ENCODE data around the gene UBE2K.

- TF ChIP-seq, protein P1, sequence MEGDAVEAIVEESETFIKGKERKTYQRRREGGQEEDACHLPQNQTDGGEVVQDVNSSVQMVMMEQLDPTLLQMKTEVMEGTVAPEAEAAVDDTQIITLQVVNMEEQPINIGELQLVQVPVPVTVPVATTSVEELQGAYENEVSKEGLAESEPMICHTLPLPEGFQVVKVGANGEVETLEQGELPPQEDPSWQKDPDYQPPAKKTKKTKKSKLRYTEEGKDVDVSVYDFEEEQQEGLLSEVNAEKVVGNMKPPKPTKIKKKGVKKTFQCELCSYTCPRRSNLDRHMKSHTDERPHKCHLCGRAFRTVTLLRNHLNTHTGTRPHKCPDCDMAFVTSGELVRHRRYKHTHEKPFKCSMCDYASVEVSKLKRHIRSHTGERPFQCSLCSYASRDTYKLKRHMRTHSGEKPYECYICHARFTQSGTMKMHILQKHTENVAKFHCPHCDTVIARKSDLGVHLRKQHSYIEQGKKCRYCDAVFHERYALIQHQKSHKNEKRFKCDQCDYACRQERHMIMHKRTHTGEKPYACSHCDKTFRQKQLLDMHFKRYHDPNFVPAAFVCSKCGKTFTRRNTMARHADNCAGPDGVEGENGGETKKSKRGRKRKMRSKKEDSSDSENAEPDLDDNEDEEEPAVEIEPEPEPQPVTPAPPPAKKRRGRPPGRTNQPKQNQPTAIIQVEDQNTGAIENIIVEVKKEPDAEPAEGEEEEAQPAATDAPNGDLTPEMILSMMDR (IDR thresholded peaks at IDR 0.05; ENCODE audit: poor library complexity), result no peak
- no peak for TF ChIP-seq EZH2 (IDR thresholded peaks at IDR 0.05; ENCODE audit: borderline replicate concordance)
Observed at GRCh38 chr4:39770471-39770870, 72.5 kb downstream of the UBE2K start.

All from hepatocyte (in vitro differentiated cells).